Thyroid gland (tissue), 4 donors: ENCODE results near the gene SH3RF3. TPM values are rescaled to one million over a fixed set of nuclear protein-coding genes. Genes with fewer than 3 reads are reported as not detected.
"Not testable (repeated sequence)": the region's sequence is repeated elsewhere in the genome, so short reads cannot be mapped to it uniquely, and the experiment has no call there.

ENCODE experiments used
- DNase-seq, 2 donors: peaks; one replicate each; pipeline ENCODE4 v3.0.0-alpha.2; 2019
- H3K27ac ChIP-seq, 3 donors: fragments of 200-600 bp; sonication (generic); 1 replicate in 2 of 3; 2 replicates in 1 of 3; pipeline ENCODE4 v1.5.1; 2016 to 2019; ENCODE audit warnings: mild to moderate bottlenecking in 1 of 3, moderate library complexity in 1 of 3
- H3K27me3 ChIP-seq: fragments of 200-600 bp; sonication (generic); one replicate; pipeline ENCODE4 v1.5.1; 2019
- H3K36me3 ChIP-seq, 2 donors: fragments of 200-600 bp; sonication (generic); one replicate each; pipeline ENCODE4 v1.5.1; 2016 to 2019
- H3K4me1 ChIP-seq, 2 donors: fragments of 200-600 bp; sonication (generic); one replicate each; pipeline ENCODE4 v1.5.1; 2017 to 2019
- H3K4me3 ChIP-seq, 3 donors: fragments of 200-600 bp; sonication (generic); replicated peaks in 1 of 3; 1 replicate in 2 of 3; 2 replicates in 1 of 3; pipeline ENCODE4 v1.5.1; 2016; ENCODE audit warnings: mild to moderate bottlenecking in 1 of 3
- H3K9me3 ChIP-seq: fragments of 200-600 bp; sonication (generic); one replicate; pipeline ENCODE4 v1.5.1; 2017
- POLR2A ChIP-seq, 2 donors: fragments of 450-650 bp; IDR thresholded peaks; one replicate each; pipeline ENCODE4 v1.6.1; 2017; ENCODE audit warnings: antibody characterized with exemption in 2 of 2, mild to moderate bottlenecking in 2 of 2, moderate library complexity in 1 of 2
- WGBS, 2 donors: methylation state at CpG; one replicate each; pipeline ENCODE4 v1.1.5; 2017; 5-methylcytosine and 5-hydroxymethylcytosine counted together
- intact Hi-C: fragments of 100-400 bp; cut with DNase I; formaldehyde crosslinking; loops from one replicate; pipeline ENCODE4 v1.15.1; 2023
- total RNA-seq, 4 donors: library from RNA; depleted of rRNA; stranded (reverse); fragments of >200 nt; gene quantifications; one replicate each; pipeline ENCODE4 v1.2.3, GENCODE V29; 2016
- TF ChIP-seq, protein P1 (sequence below), 6 experiments: fragments of 200-600 bp in 3 of 6; fragments of 450-650 bp in 3 of 6; sonication (generic) in 3 of 6; IDR thresholded peaks; one replicate each; pipeline ENCODE4 v1.5.1; 2016 to 2019; ENCODE audit warnings: antibody characterized with exemption in 6 of 6, mild to moderate bottlenecking in 2 of 6, inconsistent platforms in 1 of 6, moderate library complexity in 1 of 6

SH3RF3 gene
- total RNA-seq, 4 donors from 2014 or later: 2.1 to 7.4 (median 2.8) TPM

GRCh38 chr2:109117780-109118179 lies 11.2 kb upstream of the SH3RF3 start:
- Histone ChIP-seq H3K27me3 (no peaks in the 10 kb centered on the region), H3K4me1 (no peaks in the 10 kb centered on the region), H3K9me3 (no peaks in the 10 kb centered on the region), H3K27ac (no peak overlapping the region), H3K4me3 (no peak overlapping the region), H3K36me3 (no peaks in the 10 kb centered on the region)
- intact Hi-C loops: no loop called here
- DNase-seq: no peak
- 98 to 100% methylated on average over 3 to 4 of the region's 4 CpGs for WGBS, 2 donors
- TF ChIP-seq POLR2A (IDR thresholded peaks at IDR 0.05): no peak

- no peaks in the 10 kb centered on the region for H3K9me3 ChIP-seq
- no peak overlapping the region for H3K27ac ChIP-seq
- H3K36me3 ChIP-seq: no peaks in the 10 kb centered on the region
- DNase-seq: no peak
- no peaks in the 10 kb centered on the region for H3K27me3 ChIP-seq
- H3K4me3 ChIP-seq: no peak overlapping the region
- WGBS, 2 donors: 93 to 95% methylated on average over 9 of the region's 9 CpGs
- intact Hi-C loops: no loop called here
- TF ChIP-seq, protein P1, sequence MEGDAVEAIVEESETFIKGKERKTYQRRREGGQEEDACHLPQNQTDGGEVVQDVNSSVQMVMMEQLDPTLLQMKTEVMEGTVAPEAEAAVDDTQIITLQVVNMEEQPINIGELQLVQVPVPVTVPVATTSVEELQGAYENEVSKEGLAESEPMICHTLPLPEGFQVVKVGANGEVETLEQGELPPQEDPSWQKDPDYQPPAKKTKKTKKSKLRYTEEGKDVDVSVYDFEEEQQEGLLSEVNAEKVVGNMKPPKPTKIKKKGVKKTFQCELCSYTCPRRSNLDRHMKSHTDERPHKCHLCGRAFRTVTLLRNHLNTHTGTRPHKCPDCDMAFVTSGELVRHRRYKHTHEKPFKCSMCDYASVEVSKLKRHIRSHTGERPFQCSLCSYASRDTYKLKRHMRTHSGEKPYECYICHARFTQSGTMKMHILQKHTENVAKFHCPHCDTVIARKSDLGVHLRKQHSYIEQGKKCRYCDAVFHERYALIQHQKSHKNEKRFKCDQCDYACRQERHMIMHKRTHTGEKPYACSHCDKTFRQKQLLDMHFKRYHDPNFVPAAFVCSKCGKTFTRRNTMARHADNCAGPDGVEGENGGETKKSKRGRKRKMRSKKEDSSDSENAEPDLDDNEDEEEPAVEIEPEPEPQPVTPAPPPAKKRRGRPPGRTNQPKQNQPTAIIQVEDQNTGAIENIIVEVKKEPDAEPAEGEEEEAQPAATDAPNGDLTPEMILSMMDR (IDR thresholded peaks at IDR 0.05): no peak
- no peak for TF ChIP-seq POLR2A (IDR thresholded peaks at IDR 0.05)
- no peaks in the 10 kb centered on the region for H3K4me1 ChIP-seq
Measured at GRCh38 chr2:109118321-109118720, 10.7 kb upstream of the SH3RF3 start.

DNA sequence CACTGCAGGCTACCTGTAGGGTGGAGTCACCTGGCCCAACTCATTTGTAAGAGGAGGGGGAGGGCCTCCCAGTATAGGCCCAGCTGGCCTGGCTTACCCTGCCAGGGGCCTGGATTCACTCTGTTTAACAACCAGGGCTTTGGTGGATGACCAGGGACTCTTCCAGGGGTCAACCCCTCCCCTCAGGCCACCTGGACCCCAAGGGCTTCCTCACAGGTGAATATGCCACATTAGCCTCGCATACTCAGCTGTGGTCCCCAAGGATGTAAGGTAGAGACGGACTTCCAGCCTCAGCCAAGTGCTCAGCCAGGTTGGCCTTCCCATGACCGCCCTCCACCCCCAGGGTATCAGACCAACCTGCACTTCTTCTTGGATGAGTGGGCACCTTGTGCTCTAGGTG lies 8.8 kb upstream of the SH3RF3 start:
- Histone ChIP-seq H3K4me1 (no peaks in the 10 kb centered on the region), H3K27ac (no peak overlapping the region), H3K9me3 (no peaks in the 10 kb centered on the region), H3K36me3 (no peaks in the 10 kb centered on the region), H3K4me3 (no peak overlapping the region), H3K27me3 (no peaks in the 10 kb centered on the region)
- 93 to 100% methylated on average over 3 of the region's 3 CpGs for WGBS, 2 donors
- DNase-seq: no peak
- intact Hi-C loops: no loop called here
- TF ChIP-seq POLR2A (IDR thresholded peaks at IDR 0.05): no peak
- TF ChIP-seq, protein P1 (IDR thresholded peaks at IDR 0.05): no peak

DNA sequence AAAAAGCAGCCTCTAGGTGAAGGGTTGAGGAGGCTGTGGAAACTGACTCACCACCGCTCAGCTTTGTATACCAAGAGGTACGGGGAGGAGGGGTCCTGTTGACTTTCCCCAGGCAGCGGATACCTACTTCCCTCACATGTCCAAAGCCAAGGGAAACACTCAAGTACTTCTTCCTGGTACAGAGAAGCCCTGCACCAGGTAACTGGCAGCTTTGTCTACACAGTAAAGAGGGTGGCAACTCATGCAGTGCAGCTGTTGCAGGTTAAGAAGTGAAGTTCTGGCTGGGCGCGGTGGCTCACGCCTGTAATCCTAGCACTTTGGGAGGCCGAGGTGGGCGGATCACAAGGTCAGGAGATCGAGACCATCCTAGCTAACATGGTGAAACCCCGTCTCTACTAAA lies 8.3 kb upstream of the SH3RF3 start:
- H3K4me3 ChIP-seq, DNase-seq, H3K9me3 ChIP-seq, intact Hi-C loops, H3K27me3 ChIP-seq, H3K36me3 ChIP-seq, H3K4me1 ChIP-seq, H3K27ac ChIP-seq: not testable (repeated sequence)
- 89 to 91% methylated on average over 10 of the region's 10 CpGs for WGBS, 2 donors

DNA sequence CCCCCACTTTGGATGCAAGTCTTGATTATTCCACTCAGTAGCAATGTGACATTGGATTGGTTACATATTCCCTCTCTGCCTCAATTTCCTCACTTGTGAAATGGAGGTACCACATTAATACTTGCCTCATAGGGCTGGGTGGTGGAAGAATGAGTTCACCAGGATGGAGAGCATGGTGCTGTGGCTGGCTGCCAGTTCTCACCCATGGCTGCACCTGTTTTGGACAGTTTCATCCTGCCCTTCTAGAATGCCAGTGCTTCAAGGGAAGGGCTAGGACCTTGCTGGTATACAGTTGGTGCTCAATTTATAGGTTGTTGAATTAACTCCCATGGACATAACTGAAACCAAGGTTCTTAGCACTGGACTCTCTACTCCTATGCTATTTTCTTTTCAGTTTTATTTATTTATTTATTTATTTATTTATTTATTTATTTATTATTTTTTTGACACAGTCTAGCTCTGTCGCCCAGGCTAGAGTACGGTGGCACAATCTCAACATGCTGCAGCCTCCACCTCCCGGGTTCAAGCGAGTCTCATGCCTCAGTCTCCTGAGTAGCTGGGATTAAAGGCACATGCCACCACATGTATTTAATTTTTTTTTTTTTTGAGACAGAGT lies 5.3 kb upstream of the SH3RF3 start:
- TF ChIP-seq POLR2A (IDR thresholded peaks at IDR 0.05): no peak
- TF ChIP-seq, protein P1 (IDR thresholded peaks at IDR 0.05): no peak
- DNase-seq: no peak
- H3K36me3 ChIP-seq: no peaks in the 10 kb centered on the region
- H3K27me3 ChIP-seq: no peaks in the 10 kb centered on the region
- no peak overlapping the region for H3K4me3 ChIP-seq
- no peak overlapping the region for H3K27ac ChIP-seq
- 93 to 97% methylated on average over 4 of the region's 4 CpGs for WGBS, 2 donors
- intact Hi-C loops: no loop called here
- H3K9me3 ChIP-seq: no peaks in the 10 kb centered on the region
- H3K4me1 ChIP-seq: peaks cover 0 to 12% of the 10 kb centered on the region in 2 donors

DNA sequence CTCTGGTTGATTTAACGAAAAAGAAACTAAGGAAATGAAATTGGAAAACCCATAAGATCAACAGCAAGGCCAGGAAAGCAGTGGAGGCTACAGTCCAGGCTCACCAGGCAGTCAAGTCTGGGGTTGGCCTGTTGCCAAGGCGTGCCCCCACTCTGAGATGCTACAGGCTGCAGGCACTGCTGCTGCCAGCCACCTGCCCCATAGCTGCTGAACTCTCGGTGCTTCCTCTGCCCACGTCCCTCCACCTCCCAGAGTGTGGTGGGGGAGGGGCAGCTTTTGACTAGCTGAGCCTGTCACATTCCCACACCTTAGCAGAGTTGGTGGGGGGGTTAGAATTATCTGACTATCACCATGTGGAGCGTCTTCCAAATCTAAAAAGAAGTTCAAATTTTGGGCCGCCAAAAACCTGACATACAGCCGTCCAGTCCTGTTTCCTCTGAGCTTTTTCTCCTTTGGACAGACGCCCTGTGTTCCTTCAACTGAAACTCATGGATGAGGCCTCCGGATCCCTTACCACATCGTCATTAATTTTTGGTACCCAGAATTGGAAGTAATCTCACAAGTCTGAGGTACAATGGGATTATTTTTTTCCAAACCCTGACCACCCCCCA lies 3.9 kb upstream of the SH3RF3 start:
- 60 to 70% methylated on average over 10 of the region's 10 CpGs for whole genome bisulfite sequencing, 2 donors
- Histone ChIP-seq H3K4me1 (peaks cover 0 to 21% of the 10 kb centered on the region in 2 donors), H3K9me3 (no peaks in the 10 kb centered on the region), H3K27me3 (no peaks in the 10 kb centered on the region), H3K36me3 (no peaks in the 10 kb centered on the region), H3K27ac (no peak overlapping the region), H3K4me3 (no peak overlapping the region)
- intact Hi-C loops: no loop called here
- peak in 1 of 2 donors; percentile 11 for DNase-seq
- TF ChIP-seq, protein P1 (IDR thresholded peaks at IDR 0.05): no peak
